Neural cell (in vitro differentiated cells): ENCODE results near the gene RAB11FIP4. TPM values are rescaled to one million over a fixed set of nuclear protein-coding genes. Genes with fewer than 3 reads are reported as not detected.

Experiments
- H2AFZ ChIP-seq: fragments of 200-600, 300-800 bp; sonication (generic), shearing (Covaris generic); 2 replicates; pipeline ENCODE4 v1.6.0; 2014; ENCODE audit warnings: low read depth, mild to moderate bottlenecking, antibody characterized with exemption, low read length, moderate library complexity
- H3F3A ChIP-seq: fragments of 200-600 bp; shearing (Covaris generic); 2 replicates; pipeline ENCODE4 v1.6.1; 2016; ENCODE audit warnings: mild to moderate bottlenecking, moderate library complexity, mixed read lengths, antibody characterized with exemption, low read length; ENCODE audit not compliant: insufficient read depth, poor library complexity, severe bottlenecking
- H3K27ac ChIP-seq: fragments of 200-600, 300-800 bp; sonication (generic), shearing (Covaris generic); 2 replicates; pipeline ENCODE4 v1.5.1; 2014; ENCODE audit warnings: mild to moderate bottlenecking, low read length, moderate library complexity
- H3K27me3 ChIP-seq: fragments of 300-800, 200-600 bp; sonication (generic), shearing (Covaris generic); 2 replicates; pipeline ENCODE4 v1.6.0; 2014; ENCODE audit warnings: mild to moderate bottlenecking, low read depth, low read length, moderate library complexity; ENCODE audit not compliant: insufficient read depth
- H3K36me3 ChIP-seq: fragments of 300-800, 200-600 bp; sonication (generic), shearing (Covaris generic); 2 replicates; pipeline ENCODE4 v1.5.1; 2014; ENCODE audit warnings: mild to moderate bottlenecking, antibody characterized with exemption, low read length, moderate library complexity; ENCODE audit not compliant: insufficient read depth
- H3K4me2 ChIP-seq: fragments of 300-800, 200-600 bp; sonication (generic), shearing (Covaris generic); 2 replicates; pipeline ENCODE4 v1.6.0; 2014; ENCODE audit warnings: mild to moderate bottlenecking, low read length
- H3K4me3 ChIP-seq: fragments of 300-800, 200-600 bp; sonication (generic), shearing (Covaris generic); 2 replicates; pipeline ENCODE4 v1.5.1; 2014; ENCODE audit warnings: mild to moderate bottlenecking, low read length, moderate library complexity
- H3K79me2 ChIP-seq: fragments of 200-600 bp; shearing (Covaris generic); replicated peaks from 2 replicates; pipeline ENCODE4 v1.6.0; 2014; ENCODE audit warnings: mild to moderate bottlenecking, low read length, moderate library complexity; ENCODE audit not compliant: insufficient read depth
- H3K9ac ChIP-seq: fragments of 300-800, 200-600 bp; sonication (generic), shearing (Covaris generic); 2 replicates; pipeline ENCODE4 v1.6.1; 2016; ENCODE audit warnings: mild to moderate bottlenecking, low read length, mixed read lengths
- H3K9me2 ChIP-seq: fragments of 200-600 bp; shearing (Covaris generic); 2 replicates; pipeline ENCODE4 v1.6.1; 2016; ENCODE audit warnings: mild to moderate bottlenecking, low read length, mixed read lengths; ENCODE audit not compliant: insufficient read depth
- H3K9me3 ChIP-seq: fragments of 200-600, 300-800 bp; sonication (generic), shearing (Covaris generic); 2 replicates; pipeline ENCODE4 v1.6.1; 2016; ENCODE audit warnings: mild to moderate bottlenecking, mixed run types, low read length, moderate library complexity, mixed read lengths
- H4K20me1 ChIP-seq: fragments of 200-600 bp; shearing (Covaris generic); 2 replicates; pipeline ENCODE4 v1.6.1; 2016; ENCODE audit warnings: mild to moderate bottlenecking, mixed run types; ENCODE audit not compliant: insufficient read depth
- EP300 ChIP-seq: fragments of 450-650 bp; conservative IDR thresholded peaks from 2 replicates; pipeline ENCODE4 v1.6.1; 2014; ENCODE audit warnings: antibody characterized with exemption, mild to moderate bottlenecking, moderate library complexity; ENCODE audit not compliant: poor library complexity, severe bottlenecking
- EZH2 ChIP-seq: fragments of 200-600, 300-800 bp; shearing (Covaris generic), sonication (generic); IDR thresholded peaks from 2 replicates; pipeline ENCODE4 v1.6.1; 2014; ENCODE audit warnings: antibody characterized with exemption, low read length, borderline replicate concordance, mild to moderate bottlenecking; ENCODE audit not compliant: insufficient read depth, poor library complexity, severe bottlenecking
- MXI1 ChIP-seq: fragments of 450-650 bp; conservative IDR thresholded peaks from 2 replicates; pipeline ENCODE4 v1.6.1; 2014; ENCODE audit warnings: antibody characterized with exemption, mild to moderate bottlenecking; ENCODE audit not compliant: poor library complexity, severe bottlenecking
- POLR2AphosphoS5 ChIP-seq: IDR thresholded peaks from 2 replicates; pipeline ENCODE4 v1.6.1; 2012
- RAD21 ChIP-seq: fragments of 450-650 bp; conservative IDR thresholded peaks from 2 replicates; pipeline ENCODE4 v1.6.1; 2014; ENCODE audit warnings: antibody characterized with exemption, mild to moderate bottlenecking, moderate library complexity
- REST ChIP-seq: IDR thresholded peaks from 2 replicates; pipeline ENCODE4 v1.6.1; 2012; ENCODE audit warnings: borderline replicate concordance
- SMC3 ChIP-seq: fragments of 450-650 bp; conservative IDR thresholded peaks from 2 replicates; pipeline ENCODE4 v1.6.1; 2014; ENCODE audit warnings: antibody characterized with exemption, mild to moderate bottlenecking, moderate library complexity; ENCODE audit not compliant: poor library complexity
- TAF1 ChIP-seq: IDR thresholded peaks from 2 replicates; pipeline ENCODE4 v1.6.1; 2012; ENCODE audit warnings: low read depth
- polyA plus RNA-seq: library from polyadenylated mRNA; depleted of rRNA; stranded (reverse); fragments of >200 nt; gene quantifications from 2 replicates; pipeline ENCODE4 v1.2.3, GENCODE V29; 2014
- TF ChIP-seq, protein P1 (sequence below): fragments of 450-650 bp; IDR thresholded peaks from 2 replicates; pipeline ENCODE4 v1.5.1; 2014; ENCODE audit warnings: antibody characterized with exemption, mild to moderate bottlenecking, moderate library complexity; ENCODE audit not compliant: poor library complexity, severe bottlenecking

Gene RAB11FIP4
- polyA plus RNA-seq, 1 donor from 2014 or later, result 14.4 TPM

- no peak overlapping the region for H3K4me3 ChIP-seq
- H3K27me3 ChIP-seq, result no peaks in the 10 kb centered on the region
- no peaks in the 10 kb centered on the region for H3K36me3 ChIP-seq
- H3K9me2 ChIP-seq, result no peaks in the 10 kb centered on the region
- H3F3A ChIP-seq, result no peaks in the 10 kb centered on the region
- no peak overlapping the region for H3K4me2 ChIP-seq
- H3K79me2 ChIP-seq, result no peaks in the 10 kb centered on the region
- H3K9me3 ChIP-seq, result peaks cover 3% of the 10 kb centered on the region
- H3K27ac ChIP-seq, result no peak overlapping the region
- no peak for TF ChIP-seq TAF1
- no peak for TF ChIP-seq EP300
- TF ChIP-seq MXI1, result no peak
- no peak for TF ChIP-seq SMC3
- no peak for TF ChIP-seq RAD21
- TF ChIP-seq REST, result no peak
- TF ChIP-seq POLR2AphosphoS5, result no peak
- TF ChIP-seq EZH2, result no peak
- TF ChIP-seq, protein P1, sequence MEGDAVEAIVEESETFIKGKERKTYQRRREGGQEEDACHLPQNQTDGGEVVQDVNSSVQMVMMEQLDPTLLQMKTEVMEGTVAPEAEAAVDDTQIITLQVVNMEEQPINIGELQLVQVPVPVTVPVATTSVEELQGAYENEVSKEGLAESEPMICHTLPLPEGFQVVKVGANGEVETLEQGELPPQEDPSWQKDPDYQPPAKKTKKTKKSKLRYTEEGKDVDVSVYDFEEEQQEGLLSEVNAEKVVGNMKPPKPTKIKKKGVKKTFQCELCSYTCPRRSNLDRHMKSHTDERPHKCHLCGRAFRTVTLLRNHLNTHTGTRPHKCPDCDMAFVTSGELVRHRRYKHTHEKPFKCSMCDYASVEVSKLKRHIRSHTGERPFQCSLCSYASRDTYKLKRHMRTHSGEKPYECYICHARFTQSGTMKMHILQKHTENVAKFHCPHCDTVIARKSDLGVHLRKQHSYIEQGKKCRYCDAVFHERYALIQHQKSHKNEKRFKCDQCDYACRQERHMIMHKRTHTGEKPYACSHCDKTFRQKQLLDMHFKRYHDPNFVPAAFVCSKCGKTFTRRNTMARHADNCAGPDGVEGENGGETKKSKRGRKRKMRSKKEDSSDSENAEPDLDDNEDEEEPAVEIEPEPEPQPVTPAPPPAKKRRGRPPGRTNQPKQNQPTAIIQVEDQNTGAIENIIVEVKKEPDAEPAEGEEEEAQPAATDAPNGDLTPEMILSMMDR, result no peak
- H3K9ac ChIP-seq, result no peak overlapping the region
- H4K20me1 ChIP-seq, result no peaks in the 10 kb centered on the region
- no peak overlapping the region for H2AFZ ChIP-seq
Measured at GRCh38 chr17:31527606-31528005, 136.1 kb downstream of the RAB11FIP4 start.

GRCh38 chr17:31528291-31528874, 136.9 kb downstream of the RAB11FIP4 start:
- H3K27ac ChIP-seq, result no peak overlapping the region
- H3K9me3 ChIP-seq, result peaks cover 3% of the 10 kb centered on the region
- no peaks in the 10 kb centered on the region for H4K20me1 ChIP-seq
- no peaks in the 10 kb centered on the region for H3F3A ChIP-seq
- H3K9me2 ChIP-seq, result no peaks in the 10 kb centered on the region
- no peak overlapping the region for H3K9ac ChIP-seq
- H3K36me3 ChIP-seq, result no peaks in the 10 kb centered on the region
- H3K4me2 ChIP-seq, result no peak overlapping the region
- TF ChIP-seq RAD21 (no peak), SMC3 (no peak), TAF1 (no peak), POLR2AphosphoS5 (no peak), MXI1 (no peak), EZH2 (no peak), REST (no peak), EP300 (no peak)
- TF ChIP-seq, protein P1, result no peak
- no peaks in the 10 kb centered on the region for H3K79me2 ChIP-seq
- no peak overlapping the region for H2AFZ ChIP-seq
- no peaks in the 10 kb centered on the region for H3K27me3 ChIP-seq
- H3K4me3 ChIP-seq, result no peak overlapping the region
